Ovary (tissue), 9 donors: ENCODE results near the gene MED19. TPM values are rescaled to one million over a fixed set of nuclear protein-coding genes. Genes with fewer than 3 reads are reported as not detected.

Experiments used
- DNase-seq, 5 donors: peaks; one replicate each; pipeline ENCODE4 v3.0.0-alpha.2; 2019 to 2020
- H3K27ac ChIP-seq, 2 donors: fragments of 200-600 bp; one replicate each; pipeline versions ENCODE4 v1.5.1 to v1.8.0; 2019 to 2022
- H3K27me3 ChIP-seq: fragments of 200-600 bp; one replicate; pipeline ENCODE4 v1.8.0; 2022
- H3K36me3 ChIP-seq: fragments of 200-600 bp; sonication (generic); one replicate; pipeline ENCODE4 v1.5.1; 2019
- H3K4me1 ChIP-seq: one replicate; pipeline ENCODE4 v1.8.1; 2013; ENCODE audit warnings: mild to moderate bottlenecking, moderate library complexity; ENCODE audit not compliant: insufficient read depth
- H3K4me3 ChIP-seq: fragments of 200-600 bp; sonication (generic); one replicate; pipeline ENCODE4 v1.5.1; 2017
- H3K9me3 ChIP-seq, 2 donors: fragments of 200-600 bp in 1 of 2; sonication (generic) in 1 of 2; one replicate each; pipeline versions ENCODE4 v1.5.1 to v1.8.1; 2013 to 2019; ENCODE audit warnings: mild to moderate bottlenecking in 1 of 2, moderate library complexity in 1 of 2
- EP300 ChIP-seq: sonication (generic); formaldehyde crosslinking; IDR thresholded peaks from one replicate; pipeline ENCODE4 v1.6.1; 2017; ENCODE audit warnings: antibody characterized with exemption
- POLR2A ChIP-seq: fragments of 450-650 bp; IDR thresholded peaks from one replicate; pipeline ENCODE4 v1.6.1; 2017; ENCODE audit warnings: antibody characterized with exemption, mild to moderate bottlenecking, moderate library complexity
- WGBS, 3 donors: extraction: QIAGEN DNeasy Blood & Tissue Kit in 1 of 3; methylation state at CpG; one replicate each; pipeline versions ENCODE4 v1.1.5 to v1.1.7; 2013 to 2017; 5-methylcytosine and 5-hydroxymethylcytosine counted together
- intact Hi-C, 4 donors: fragments of 100-400 bp; cut with DNase I; formaldehyde crosslinking; loops; one replicate each; pipeline versions ENCODE4 v1.11.0 to v1.15.1; 2022 to 2023
- polyA plus RNA-seq, 2 donors: library from polyadenylated mRNA; stranded (reverse); fragments of 200-250 nt in 1 of 2; fragments of 350-450 nt in 1 of 2; fragmentation: Illumina TruSeq in 1 of 2; extraction: RNeasy Lipid Tissue Mini Kit (QIAGEN cat#74804) in 1 of 2; gene quantifications; one replicate each; pipeline ENCODE4 v1.2.3, GENCODE V29; 2013 to 2014
- total RNA-seq, 7 donors: library from RNA; depleted of rRNA in 2 of 7; stranded (reverse); fragments of >200 nt in 2 of 7; fragmentation: NEBNext Ultra II Directional in 3 of 7; extraction: Animal tissue kit (Norgen Biotek cat#: 25700) in 3 of 7; gene quantifications; one replicate each; pipeline versions ENCODE4 v1.1.0 to v1.2.4, GENCODE V29; 2016 to 2023
- TF ChIP-seq, protein P1 (sequence below), 3 donors: fragments of 450-650 bp in 2 of 3; fragments of 200-600 bp in 1 of 3; IDR thresholded peaks; one replicate each; pipeline versions ENCODE4 v1.5.1 to v1.8.0; 2016 to 2022; ENCODE audit warnings: antibody characterized with exemption in 3 of 3, mild to moderate bottlenecking in 1 of 3
- donor health status: DM: no; HTN: no; CAD: no; lungs with moderate emphysema.
- donor health status: DM: no; HTN: no; CAD: no.
- donor health status: Bipolar disorder and iron deficiency.
- donor health status: DM: yes; HTN: yes; CAD: no.
- donor health status: DM: no; HTN: no; CAD: no.
- donor health status: DM: yes; HTN: yes; CAD: no.

MED19 gene
- total and polyA plus RNA-seq, 9 donors, result 9.8 to 19.8 (median 13.8) TPM

DNA sequence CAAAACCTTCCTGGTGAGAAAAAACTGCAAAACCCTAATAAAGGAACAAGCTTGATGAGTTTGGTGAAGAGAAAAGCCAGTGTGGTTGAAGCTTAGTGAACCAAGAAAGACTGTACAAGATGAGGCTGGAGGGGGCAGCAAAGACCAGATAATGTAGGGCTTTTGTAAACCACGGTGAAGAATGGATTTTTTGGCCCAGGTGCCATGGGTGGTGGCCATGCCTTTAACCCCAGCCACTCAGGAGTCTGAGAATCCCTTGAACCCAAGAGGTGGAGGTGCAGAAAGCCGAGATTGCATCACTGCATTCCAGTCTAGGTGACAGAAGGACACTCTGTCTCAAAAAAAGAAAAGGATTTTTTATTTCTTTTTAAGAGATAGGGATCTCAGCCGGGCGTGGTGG lies 49.1 kb downstream of the MED19 start:
- no peaks in the 10 kb centered on the region for H3K36me3 ChIP-seq
- WGBS, 3 donors, result 68 to 72% (median 70%) methylated on average over 4 of the region's 4 CpGs
- no peak for DNase-seq
- no peaks in the 10 kb centered on the region for H3K27me3 ChIP-seq
- H3K9me3 ChIP-seq, result no peaks in the 10 kb centered on the region
- H3K4me3 ChIP-seq, result no peak overlapping the region
- TF ChIP-seq EP300 (no peak), POLR2A (no peak)
- TF ChIP-seq, protein P1, sequence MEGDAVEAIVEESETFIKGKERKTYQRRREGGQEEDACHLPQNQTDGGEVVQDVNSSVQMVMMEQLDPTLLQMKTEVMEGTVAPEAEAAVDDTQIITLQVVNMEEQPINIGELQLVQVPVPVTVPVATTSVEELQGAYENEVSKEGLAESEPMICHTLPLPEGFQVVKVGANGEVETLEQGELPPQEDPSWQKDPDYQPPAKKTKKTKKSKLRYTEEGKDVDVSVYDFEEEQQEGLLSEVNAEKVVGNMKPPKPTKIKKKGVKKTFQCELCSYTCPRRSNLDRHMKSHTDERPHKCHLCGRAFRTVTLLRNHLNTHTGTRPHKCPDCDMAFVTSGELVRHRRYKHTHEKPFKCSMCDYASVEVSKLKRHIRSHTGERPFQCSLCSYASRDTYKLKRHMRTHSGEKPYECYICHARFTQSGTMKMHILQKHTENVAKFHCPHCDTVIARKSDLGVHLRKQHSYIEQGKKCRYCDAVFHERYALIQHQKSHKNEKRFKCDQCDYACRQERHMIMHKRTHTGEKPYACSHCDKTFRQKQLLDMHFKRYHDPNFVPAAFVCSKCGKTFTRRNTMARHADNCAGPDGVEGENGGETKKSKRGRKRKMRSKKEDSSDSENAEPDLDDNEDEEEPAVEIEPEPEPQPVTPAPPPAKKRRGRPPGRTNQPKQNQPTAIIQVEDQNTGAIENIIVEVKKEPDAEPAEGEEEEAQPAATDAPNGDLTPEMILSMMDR (IDR thresholded peaks at IDR 0.05), result no peak
- peaks cover 3% of the 10 kb centered on the region for H3K4me1 ChIP-seq
- no peak overlapping the region for H3K27ac ChIP-seq
- intact Hi-C loops, result loop anchor here in 1 of 4 donors (10.0 kb wide), 1 partner anchor 1892 kb away; no protein-coding TSS in a partner anchor

DNA sequence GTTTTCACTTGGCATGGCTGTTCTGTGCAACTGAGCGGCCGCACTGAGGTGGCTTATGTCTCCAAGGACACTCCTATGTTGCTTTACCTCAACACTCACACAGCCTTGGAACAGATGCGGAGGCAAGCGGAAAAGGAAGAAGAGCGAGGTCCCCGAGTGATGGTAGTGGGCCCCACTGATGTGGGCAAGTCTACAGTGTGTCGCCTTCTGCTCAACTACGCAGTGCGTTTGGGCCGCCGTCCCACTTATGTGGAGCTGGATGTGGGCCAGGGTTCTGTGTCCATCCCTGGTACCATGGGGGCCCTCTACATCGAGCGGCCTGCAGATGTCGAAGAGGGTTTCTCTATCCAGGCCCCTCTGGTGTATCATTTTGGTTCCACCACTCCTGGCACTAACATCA lies 52.3 kb downstream of the MED19 start:
- intact Hi-C loops, result loop anchor here in 2 of 4 donors (10.0 kb wide), 2 partner anchors 335 to 1895 kb away; partner anchors contain the start of gene TNKS1BP1 (in 1 of the 2)
- Histone ChIP-seq H3K4me1 (peaks cover 3% of the 10 kb centered on the region), H3K27me3 (no peaks in the 10 kb centered on the region), H3K4me3 (no peak overlapping the region), H3K27ac (no peak overlapping the region), H3K9me3 (no peaks in the 10 kb centered on the region), H3K36me3 (no peaks in the 10 kb centered on the region)
- peak in 1 of 5 donors; percentile 43 for DNase-seq
- WGBS, 3 donors, result 94 to 95% (median 94%) methylated on average over 14 of the region's 14 CpGs
- no peak for TF ChIP-seq POLR2A
- no peak for TF ChIP-seq EP300
- TF ChIP-seq, protein P1 (IDR thresholded peaks at IDR 0.05), result no peak

DNA sequence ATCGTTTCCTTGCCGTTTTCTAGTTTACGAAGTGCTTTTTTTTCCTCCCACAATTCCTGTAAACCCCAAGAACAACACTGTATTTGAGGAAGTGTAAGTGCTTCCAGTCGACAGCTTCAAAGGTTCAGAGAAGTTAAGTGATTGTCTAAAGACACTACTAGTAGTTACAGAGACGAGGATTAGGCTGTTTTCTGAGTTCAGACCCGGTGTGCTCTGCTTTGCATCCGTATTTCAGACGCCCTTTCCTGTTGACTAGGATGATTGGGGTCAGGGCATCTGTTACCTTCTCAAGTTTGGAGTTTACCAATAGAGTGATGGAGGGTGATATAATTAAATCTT lies 54.0 kb downstream of the MED19 start:
- Histone ChIP-seq H3K4me1 (peaks cover 3% of the 10 kb centered on the region), H3K4me3 (peak overlapping the region; percentile 59), H3K27ac (no peak overlapping the region), H3K9me3 (no peaks in the 10 kb centered on the region), H3K36me3 (no peaks in the 10 kb centered on the region), H3K27me3 (no peaks in the 10 kb centered on the region)
- TF ChIP-seq, protein P1 (IDR thresholded peaks at IDR 0.05), result no peak
- TF ChIP-seq EP300 (no peak), POLR2A (no peak)
- DNase-seq, result no peak
- WGBS, 3 donors, result 0 to 1% (median 0%) methylated on average over 8 of the region's 8 CpGs
- intact Hi-C loops, result loop anchor here in 1 of 4 donors (10.0 kb wide), 1 partner anchor 333 kb away; the partner anchor contains the start of gene TNKS1BP1

DNA sequence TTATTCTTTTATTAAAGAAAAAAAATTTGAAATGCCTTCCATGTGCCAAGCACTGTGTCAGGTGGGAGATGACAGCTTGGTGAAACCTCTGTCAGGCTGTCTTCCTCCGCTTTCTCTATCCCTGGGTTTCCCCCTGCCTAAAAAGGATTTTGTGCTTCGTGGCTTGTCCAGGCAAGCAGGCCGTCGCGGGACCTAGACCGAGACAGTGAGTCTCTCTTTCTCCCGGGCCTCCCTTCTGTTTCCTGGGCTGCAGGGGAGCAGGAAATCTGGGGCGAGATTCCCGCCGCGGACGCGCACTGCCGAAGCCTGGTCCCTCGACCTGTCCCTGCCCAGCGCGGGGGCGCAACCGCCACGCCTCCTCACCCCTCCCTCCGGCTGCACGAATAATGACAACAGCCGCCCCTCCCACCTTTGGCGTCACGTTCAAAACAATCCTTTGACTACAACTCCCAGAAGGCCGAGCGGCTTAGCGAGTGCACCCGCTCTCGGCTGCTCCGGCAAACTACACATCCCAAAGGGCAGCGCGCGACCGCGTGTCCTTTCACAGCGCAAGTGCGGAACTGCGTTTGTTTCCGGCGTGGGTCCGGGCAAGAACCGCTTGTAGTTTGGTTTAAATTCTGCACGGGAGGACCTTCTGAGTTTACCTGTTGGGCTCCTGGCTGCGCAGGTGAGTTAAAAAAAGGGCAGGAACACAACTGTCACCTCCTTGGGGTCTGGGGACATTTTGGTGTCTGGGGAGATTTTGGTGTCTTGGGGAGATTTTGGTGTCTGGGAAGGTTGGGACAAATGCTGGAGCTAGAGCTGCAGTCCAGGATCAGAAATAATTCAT lies 54.6 kb downstream of the MED19 start, which contains the start of gene CLP1:
Gene CLP1, plus strand, starts transcription at position 569 of the 829 bp plus-strand sequence. CDS start 1,715 bp downstream, outside the sequence.
- Histone ChIP-seq H3K4me3 (peak within 1 kb of the TSS; percentile 59), H3K27me3 (no peaks in the 10 kb centered on the region), H3K9me3 (no peaks in the 10 kb centered on the region), H3K36me3 (no peaks in the 10 kb centered on the region), H3K27ac (peak within 1 kb of the TSS; percentile 56 to 84), H3K4me1 (peaks cover 3% of the 10 kb centered on the region)
- TF ChIP-seq EP300, result no peak
- TF ChIP-seq POLR2A, result peak; percentile 80
- TF ChIP-seq, protein P1 (IDR thresholded peaks at IDR 0.05), result peak in 1 of 3 donors; percentile 40
- intact Hi-C loops, result loop anchor here in 1 of 4 donors (10.0 kb wide), 1 partner anchor 333 kb away; the partner anchor contains the start of gene TNKS1BP1
- peak; percentile 99 to 100 (median 99) for DNase-seq
- WGBS, 3 donors, result 0 to 1% (median 0%) methylated on average over 44 to 45 of the region's 45 CpGs
